IMR-90 (cell line): ENCODE results near the gene VSX2. TPM values are rescaled to one million over a fixed set of nuclear protein-coding genes. Genes with fewer than 3 reads are reported as not detected.

Source experiments
- ATAC-seq: fragments of 200-7000 bp; cut with Tn5 transposase; 2 replicates; pipeline ENCODE4 v1.9.1; 2020; ENCODE audit warnings: low read depth, mild to moderate bottlenecking, moderate library complexity
- BruUV-seq: library from RNA; stranded (reverse); fragments of 400-500 nt; replicated peaks from 2 replicates; lab custom pipeline; 2021; lab: Mats Ljungman, UMichigan
- CTCF ChIA-PET: fragments of 300-600 bp; formaldehyde crosslinking; extraction: SDS; loops from one replicate; lab custom pipeline; 2021; ENCODE audit warnings: antibody characterized with exemption; lab: Yijun Ruan, JAX
- POLR2A ChIA-PET: fragments of 300-600 bp; sonication (Branson Sonifier 250); formaldehyde crosslinking; loops from one replicate; lab custom pipeline; 2022; ENCODE audit warnings: antibody characterized with exemption; ENCODE audit not compliant: unreplicated experiment; lab: Charles Lee
- DNase-seq: peaks from one replicate; pipeline ENCODE4 v3.0.0; 2013
- H2AFZ ChIP-seq: replicated peaks from 2 replicates; pipeline ENCODE3; 2013; ENCODE audit warnings: low read length, mild to moderate bottlenecking; ENCODE audit not compliant: poor library complexity
- H2AK5ac ChIP-seq: 2 replicates; pipeline ENCODE4 v1.6.1; 2013; ENCODE audit warnings: low read depth, low read length, inconsistent platforms
- H2AK9ac ChIP-seq: replicated peaks from 2 replicates; pipeline ENCODE3; 2013; ENCODE audit warnings: mild to moderate bottlenecking, low read depth, low read length, moderate library complexity; ENCODE audit not compliant: poor library complexity
- H2BK120ac ChIP-seq: 2 replicates; pipeline ENCODE4 v1.6.1; 2013; ENCODE audit warnings: low read depth, low read length, inconsistent platforms
- H2BK15ac ChIP-seq: 3 replicates; pipeline ENCODE4 v1.6.1; 2013; ENCODE audit warnings: low read depth, low read length, inconsistent platforms
- H2BK20ac ChIP-seq: 2 replicates; pipeline ENCODE4 v1.6.1; 2013; ENCODE audit warnings: low read depth, mild to moderate bottlenecking, inconsistent platforms, low read length, moderate library complexity
- H2BK5ac ChIP-seq: 2 replicates; pipeline ENCODE4 v1.6.1; 2013; ENCODE audit warnings: mild to moderate bottlenecking, low read depth, low read length, inconsistent platforms; ENCODE audit not compliant: poor library complexity, severe bottlenecking
- H3K14ac ChIP-seq: replicated peaks from 2 replicates; pipeline ENCODE4 v1.6.1; 2013; ENCODE audit warnings: low read depth, low read length, inconsistent platforms
- H3K18ac ChIP-seq: 2 replicates; pipeline ENCODE4 v1.6.1; 2013; ENCODE audit warnings: low read depth, low read length, control low read depth
- H3K23ac ChIP-seq: 2 replicates; pipeline ENCODE4 v1.6.1; 2013; ENCODE audit warnings: low read depth, low read length, inconsistent platforms
- H3K27ac ChIP-seq: 2 replicates; pipeline ENCODE4 v1.5.1; 2013; ENCODE audit warnings: mild to moderate bottlenecking, control low read depth, low read length; ENCODE audit not compliant: insufficient read depth
- H3K27me3 ChIP-seq: 2 replicates; pipeline ENCODE4 v1.6.1; 2013; ENCODE audit warnings: low read length; ENCODE audit not compliant: control insufficient read depth, insufficient read depth
- H3K36me3 ChIP-seq: 2 replicates; pipeline ENCODE4 v1.6.1; 2013; ENCODE audit warnings: low read length, mixed read lengths; ENCODE audit not compliant: control insufficient read depth, insufficient read depth
- H3K4ac ChIP-seq: 2 replicates; pipeline ENCODE4 v1.6.1; 2013; ENCODE audit warnings: low read depth, low read length, inconsistent platforms
- H3K4me1 ChIP-seq: 2 replicates; pipeline ENCODE4 v1.6.1; 2013; ENCODE audit warnings: low read length, mixed read lengths; ENCODE audit not compliant: control insufficient read depth, insufficient read depth
- H3K4me2 ChIP-seq: 2 replicates; pipeline ENCODE4 v1.6.1; 2013; ENCODE audit warnings: low read depth, mild to moderate bottlenecking, control low read depth, low read length, moderate library complexity
- H3K4me3 ChIP-seq: 2 replicates; pipeline ENCODE4 v1.5.1; 2013; ENCODE audit warnings: low read depth, mild to moderate bottlenecking, control low read depth, low read length, moderate library complexity; ENCODE audit not compliant: insufficient read depth
- H3K56ac ChIP-seq: 2 replicates; pipeline ENCODE4 v1.6.1; 2013; ENCODE audit warnings: low read length, inconsistent platforms; ENCODE audit not compliant: insufficient read depth; ENCODE audit errors: extremely low read depth
- H3K79me1 ChIP-seq, 2 experiments: 2 replicates each; pipeline ENCODE4 v1.6.1; 2013; ENCODE audit warnings: low read length in 2 of 2, inconsistent platforms in 1 of 2, low read depth in 1 of 2
- H3K9ac ChIP-seq: 2 replicates; pipeline ENCODE4 v1.6.1; 2013; ENCODE audit warnings: low read depth, low read length, control low read depth
- H3K9me1 ChIP-seq: 2 replicates; pipeline ENCODE4 v1.6.1; 2013; ENCODE audit warnings: low read length, inconsistent platforms; ENCODE audit not compliant: insufficient read depth
- H3K9me3 ChIP-seq: 2 replicates; pipeline ENCODE4 v1.6.1; 2013; ENCODE audit warnings: low read length; ENCODE audit not compliant: control insufficient read depth, insufficient read depth
- H4K20me1 ChIP-seq: 2 replicates; pipeline ENCODE4 v1.6.1; 2013; ENCODE audit warnings: low read length, inconsistent platforms; ENCODE audit not compliant: insufficient read depth
- H4K5ac ChIP-seq: 2 replicates; pipeline ENCODE4 v1.6.1; 2013; ENCODE audit warnings: mild to moderate bottlenecking, low read depth, low read length, control low read depth
- H4K8ac ChIP-seq, 2 experiments: 2 replicates each; pipeline ENCODE4 v1.6.1; 2013; ENCODE audit warnings: low read depth in 2 of 2, low read length in 2 of 2, control low read depth in 1 of 2, inconsistent platforms in 1 of 2
- H4K91ac ChIP-seq: 2 replicates; pipeline ENCODE4 v1.6.1; 2013; ENCODE audit warnings: low read depth, low read length, inconsistent platforms; ENCODE audit not compliant: insufficient read depth
- CEBPB ChIP-seq: IDR thresholded peaks from 2 replicates; pipeline ENCODE4 v1.6.1; 2012; ENCODE audit warnings: low read depth, low read length, improper control_type of control experiment
- NFE2L2 ChIP-seq: fragments of 150-350 bp; IDR thresholded peaks from 2 replicates; pipeline ENCODE4 v1.6.1; 2016; ENCODE audit warnings: low read depth, mild to moderate bottlenecking, low read length
- WGBS, 2 experiments: methylation state at CpG; one replicate each; pipeline versions ENCODE4 v1.1.5 to v1.1.7; 2013; ENCODE audit warnings: missing lambda C conversion rate in 2 of 2; ENCODE audit not compliant: insufficient read length in 1 of 2; ENCODE audit errors: extremely low coverage in 2 of 2; 5-methylcytosine and 5-hydroxymethylcytosine counted together
- dilution Hi-C: fragments of 300-500 bp; cut with HindIII; formaldehyde crosslinking; loops from one replicate; pipeline ENCODE4 v1.14.3; 2018; ENCODE audit warnings: low sequenced_read_pairs; ENCODE audit not compliant: unreplicated experiment
- in situ Hi-C: fragments of 300-500 bp; cut with MboI; formaldehyde crosslinking; loops from 3 replicates; pipeline ENCODE4 v1.14.3; 2019; ENCODE audit warnings: low sequenced_read_pairs, inconsistent platforms, mixed read lengths
- intact Hi-C: fragments of 100-400 bp; cut with micrococcal nuclease; formaldehyde crosslinking; loops from 2 replicates; pipeline ENCODE4 v1.10.0; 2022
- polyA plus RNA-seq, 3 experiments: library from polyadenylated mRNA; depleted of rRNA; stranded (reverse); fragments of >200 nt; gene quantifications; 2 replicates each; pipeline ENCODE4 v1.2.3, GENCODE V29; 2012; ENCODE audit warnings: low replicate concordance in 1 of 3
- total RNA-seq: library from RNA; depleted of rRNA; stranded (reverse); fragments of >200 nt; gene quantifications from 2 replicates; pipeline ENCODE4 v1.2.3, GENCODE V29; 2012

VSX2 gene
- total and polyA plus RNA-seq, 2 of the 4 experiments (the other 2 are of a cell fraction), result not detected

DNA sequence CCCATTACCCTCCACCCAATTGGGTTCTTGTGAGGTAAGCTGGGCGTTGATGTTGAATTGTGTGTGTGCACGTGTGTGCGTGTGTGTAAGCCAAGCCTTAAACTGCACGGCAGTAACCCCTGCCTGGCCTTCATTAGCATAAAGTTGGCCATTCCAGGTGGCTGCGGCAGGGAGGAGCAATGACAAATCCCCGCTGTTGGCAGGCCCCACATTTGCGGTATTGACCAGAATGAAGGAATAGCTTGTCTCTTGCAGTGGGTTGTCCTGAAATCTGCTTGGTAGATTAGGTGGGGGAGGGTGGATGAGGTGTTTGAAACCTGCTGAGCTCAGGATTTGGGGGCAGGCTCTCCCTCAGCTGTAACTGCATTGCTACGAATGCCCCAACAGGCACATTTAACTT is 7.3 kb downstream of the VSX2 start:
- Histone ChIP-seq H2AFZ (no peak overlapping the region), H2BK120ac (no peak overlapping the region), H3K14ac (no peak overlapping the region), H2BK15ac (no peak overlapping the region), H4K91ac (no peak overlapping the region), H4K5ac (no peak overlapping the region), H3K9me1 (no peaks in the 10 kb centered on the region), H3K36me3 (no peaks in the 10 kb centered on the region), H2BK20ac (no peak overlapping the region), H3K9ac (no peak overlapping the region), H2BK5ac (no peak overlapping the region), H3K56ac (no peak overlapping the region), H3K4me1 (no peaks in the 10 kb centered on the region), H4K20me1 (peaks cover 13% of the 10 kb centered on the region), H3K23ac (no peak overlapping the region), H2AK9ac (no peak overlapping the region), H4K8ac (no peak overlapping the region), H3K4me2 (no peak overlapping the region), H3K4me3 (no peak overlapping the region), H3K79me1 (no peaks in the 10 kb centered on the region), H3K27me3 (peaks cover 76% of the 10 kb centered on the region), H3K4ac (no peak overlapping the region), H3K18ac (no peak overlapping the region), H2AK5ac (no peak overlapping the region), H3K27ac (no peak overlapping the region), H3K9me3 (peaks cover 2% of the 10 kb centered on the region; the same call in 1 of the 2 replicates)
- dilution Hi-C loops, result no loop called here
- POLR2A ChIA-PET, result interaction anchor here (0.6 kb wide), 1 partner anchor 14 kb away, joined by 3 read pairs; no protein-coding TSS in a partner anchor
- DNase-seq (no peak), ATAC-seq (no peak)
- TF ChIP-seq NFE2L2, result no peak
- no peak for TF ChIP-seq CEBPB
- in situ Hi-C loops, result no loop called here
- BruUV-seq, result no TSS peak
- WGBS, 2 experiments, result no CpG with 5 or more reads among the region's 8 CpGs
- CTCF ChIA-PET, result no interaction called here
- intact Hi-C loops, result no loop called here
